Gastroesophageal sphincter (tissue), 4 donors: ENCODE results near the gene ASB18. TPM values are rescaled to one million over a fixed set of nuclear protein-coding genes. Genes with fewer than 3 reads are reported as not detected.
"Not testable (repeated sequence)": the region's sequence is repeated elsewhere in the genome, so short reads cannot be mapped to it uniquely, and the experiment has no call there.

ENCODE experiments used
- ATAC-seq: fragments of 150-250 bp; one replicate; pipeline ENCODE4 v1.9.1; 2016; ENCODE audit warnings: mild to moderate bottlenecking, moderate library complexity
- H3K27ac ChIP-seq, 4 donors: fragments of 200-600 bp; sonication (generic) in 3 of 4; 1 replicate in 3 of 4; 2 replicates in 1 of 4; pipeline ENCODE4 v1.5.1; 2016 to 2019
- H3K27me3 ChIP-seq: fragments of 200-600 bp; sonication (generic); one replicate; pipeline ENCODE4 v1.5.1; 2019
- H3K36me3 ChIP-seq, 2 donors: fragments of 200-600 bp; sonication (generic); one replicate each; pipeline ENCODE4 v1.5.1; 2019; ENCODE audit warnings: control low read depth in 1 of 2
- H3K4me1 ChIP-seq, 3 donors: fragments of 200-600 bp; sonication (generic); 1 replicate in 2 of 3; 2 replicates in 1 of 3; pipeline ENCODE4 v1.5.1; 2016 to 2019; ENCODE audit warnings: control low read depth in 2 of 3
- H3K4me3 ChIP-seq, 2 donors: fragments of 200-600 bp; sonication (generic); one replicate each; pipeline ENCODE4 v1.5.1; 2019; ENCODE audit warnings: mild to moderate bottlenecking in 1 of 2, moderate library complexity in 1 of 2
- H3K9me3 ChIP-seq, 3 donors: fragments of 200-600 bp; sonication (generic); one replicate each; pipeline ENCODE4 v1.5.1; 2017 to 2019; ENCODE audit warnings: control low read depth in 2 of 3
- CTCF ChIP-seq, 4 experiments: fragments of 200-600 bp in 2 of 4; fragments of 450-650 bp in 2 of 4; sonication (generic) in 1 of 4; IDR thresholded peaks; one replicate each; pipeline ENCODE4 v1.5.1; 2017 to 2019; ENCODE audit warnings: antibody characterized with exemption in 4 of 4, mild to moderate bottlenecking in 2 of 4, moderate library complexity in 2 of 4
- EP300 ChIP-seq: sonication (generic); formaldehyde crosslinking; IDR thresholded peaks from one replicate; pipeline ENCODE4 v1.6.1; 2017; ENCODE audit warnings: antibody characterized with exemption, mild to moderate bottlenecking
- POLR2A ChIP-seq, 2 donors: fragments of 450-650 bp; IDR thresholded peaks; one replicate each; pipeline ENCODE4 v1.6.1; 2017; ENCODE audit warnings: antibody characterized with exemption in 2 of 2, mild to moderate bottlenecking in 2 of 2, moderate library complexity in 1 of 2
- POLR2AphosphoS5 ChIP-seq: sonication (generic); formaldehyde crosslinking; IDR thresholded peaks from one replicate; pipeline ENCODE4 v1.6.1; 2017; ENCODE audit warnings: antibody characterized with exemption
- WGBS, 2 donors: methylation state at CpG; one replicate each; pipeline ENCODE4 v1.1.5; 2018; ENCODE audit warnings: low coverage in 1 of 2; 5-methylcytosine and 5-hydroxymethylcytosine counted together
- total RNA-seq, 4 donors: library from RNA; depleted of rRNA; stranded (reverse); fragments of >200 nt; gene quantifications; one replicate each; pipeline ENCODE4 v1.1.0, GENCODE V29; 2016

Gene ASB18
- total RNA-seq, 4 donors from 2014 or later = not detected

- no peak overlapping the region for H3K27ac ChIP-seq
- peaks cover under 1% of the 10 kb centered on the region for H3K27me3 ChIP-seq
- peaks cover 0 to 13% (median 0%) of the 10 kb centered on the region in 3 donors for H3K9me3 ChIP-seq
- no peak overlapping the region for H3K4me3 ChIP-seq
- no peak for ATAC-seq
- no peaks in the 10 kb centered on the region for H3K4me1 ChIP-seq
- H3K36me3 ChIP-seq = no peaks in the 10 kb centered on the region
- WGBS, 2 donors = 91 to 100% methylated on average over 2 to 3 of the region's 3 CpGs
- TF ChIP-seq EP300 = no peak
- no peak for TF ChIP-seq POLR2AphosphoS5
- no peak for TF ChIP-seq CTCF (IDR thresholded peaks at IDR 0.05)
- no peak for TF ChIP-seq POLR2A (IDR thresholded peaks at IDR 0.05)
Measured at GRCh38 chr2:236273126-236273525, 8.9 kb upstream of the ASB18 start.

GRCh38 chr2:236271851-236272250 is 7.6 kb upstream of the ASB18 start:
- Histone ChIP-seq H3K27ac (no peak overlapping the region), H3K27me3 (no peaks in the 10 kb centered on the region), H3K9me3 (peaks cover 0 to 9% (median 0%) of the 10 kb centered on the region in 3 donors), H3K4me1 (no peaks in the 10 kb centered on the region), H3K4me3 (no peak overlapping the region), H3K36me3 (no peaks in the 10 kb centered on the region)
- WGBS, 2 donors = 80 to 84% methylated on average over 4 to 5 of the region's 5 CpGs
- TF ChIP-seq POLR2AphosphoS5 = no peak
- TF ChIP-seq POLR2A (IDR thresholded peaks at IDR 0.05) = no peak
- TF ChIP-seq CTCF (IDR thresholded peaks at IDR 0.05) = no peak
- no peak for TF ChIP-seq EP300
- ATAC-seq = no peak

- not testable (repeated sequence) for H3K4me1 ChIP-seq, ATAC-seq, H3K27ac ChIP-seq, H3K4me3 ChIP-seq, H3K9me3 ChIP-seq, H3K27me3 ChIP-seq, H3K36me3 ChIP-seq
Measured at GRCh38 chr2:236269876-236270275, 5.7 kb upstream of the ASB18 start.

- no peak for ATAC-seq
- H3K36me3 ChIP-seq = no peaks in the 10 kb centered on the region
- peaks cover 0 to 9% (median 0%) of the 10 kb centered on the region in 3 donors for H3K9me3 ChIP-seq
- H3K27me3 ChIP-seq = peaks cover 16% of the 10 kb centered on the region
- no peak for TF ChIP-seq POLR2A (IDR thresholded peaks at IDR 0.05)
- TF ChIP-seq CTCF (IDR thresholded peaks at IDR 0.05) = no peak
- TF ChIP-seq EP300 = no peak
- no peak for TF ChIP-seq POLR2AphosphoS5
- no peak overlapping the region for H3K4me3 ChIP-seq
- H3K4me1 ChIP-seq = peaks cover 0 to 5% (median 0%) of the 10 kb centered on the region in 3 donors
- no peak overlapping the region for H3K27ac ChIP-seq
Measured at GRCh38 chr2:236265675-236266074, 1.5 kb upstream of the ASB18 start.

- Histone ChIP-seq H3K36me3 (no peaks in the 10 kb centered on the region), H3K27ac (no peak overlapping the region), H3K9me3 (no peaks in the 10 kb centered on the region), H3K4me1 (peaks cover 0 to 5% (median 0%) of the 10 kb centered on the region in 3 donors), H3K27me3 (peaks cover 43% of the 10 kb centered on the region), H3K4me3 (no peak overlapping the region)
- TF ChIP-seq CTCF (IDR thresholded peaks at IDR 0.05) (no peak), EP300 (no peak), POLR2A (IDR thresholded peaks at IDR 0.05) (no peak), POLR2AphosphoS5 (no peak)
- 80 to 85% methylated on average over 1 to 3 of the region's 7 CpGs for WGBS, 2 donors
- ATAC-seq = no peak
Measured at GRCh38 chr2:236262238-236262637, 2.0 kb downstream of the ASB18 start.
